HepG2 (cell line): Measurements from ENCODE around the gene GATA5. TPM values are rescaled to one million over a fixed set of nuclear protein-coding genes. Genes with fewer than 3 reads are reported as not detected.

Experiments used
- ATAC-seq: fragments of 200-7000 bp; cut with Tn5 transposase; 3 replicates; pipeline ENCODE4 v1.9.1; 2020; ENCODE audit warnings: mild to moderate bottlenecking, moderate library complexity
- BruUV-seq: library from RNA; stranded (reverse); fragments of 400-500 nt; replicated peaks from 2 replicates; lab custom pipeline; 2021; lab: Mats Ljungman, UMichigan
- CTCF ChIA-PET: fragments of 300-600 bp; formaldehyde crosslinking; extraction: SDS; loops from one replicate; lab custom pipeline; 2021; ENCODE audit warnings: low total read pairs, inconsistent platforms, low intra/inter-chr PET ratio; lab: Yijun Ruan, JAX
- POLR2A ChIA-PET: fragments of 350-600 bp; sonication (Branson Sonifier 250); formaldehyde crosslinking; loops from one replicate; lab custom pipeline; 2020; ENCODE audit warnings: antibody characterized with exemption, inconsistent platforms; lab: Yijun Ruan, JAX
- DNase-seq: peaks from one replicate; pipeline ENCODE4 v3.0.0-alpha.2; 2015; ENCODE audit warnings: low spot score
- FAIRE-seq: peaks from 3 replicates; lab custom pipeline; 2011; peaks lifted over from hg19 to GRCh38; lab: Jason Lieb, UNC
- H2AFZ ChIP-seq: one replicate; pipeline ENCODE4 v1.6.1; 2011; ENCODE audit warnings: low read length, inconsistent platforms
- H3K27ac ChIP-seq: fragments of 300-600 bp; 3 replicates; pipeline ENCODE4 v1.8.0; 2011; ENCODE audit warnings: mixed run types, mild to moderate bottlenecking, mixed read lengths, low read length, inconsistent platforms; ENCODE audit not compliant: insufficient read depth; ENCODE audit errors: extremely low read length
- H3K27me3 ChIP-seq, 2 experiments: fragments of 200-600 bp in 1 of 2; 2 replicates in 1 of 2; 3 replicates in 1 of 2; pipeline versions ENCODE4 v1.6.0 to v1.8.0; 2011; ENCODE audit warnings: low read length in 2 of 2, mild to moderate bottlenecking in 2 of 2, moderate library complexity in 2 of 2, inconsistent platforms in 1 of 2; ENCODE audit not compliant: insufficient read depth in 2 of 2, control insufficient read depth in 1 of 2
- H3K36me3 ChIP-seq, 2 experiments: fragments of 200-600 bp in 1 of 2; replicated peaks in 1 of 2; 2 replicates in 1 of 2; 3 replicates in 1 of 2; pipeline versions ENCODE4 v1.5.1 to v1.8.0; 2011; ENCODE audit warnings: low read length in 2 of 2, inconsistent platforms in 1 of 2; ENCODE audit not compliant: insufficient read depth in 2 of 2, control insufficient read depth in 1 of 2
- H3K4me1 ChIP-seq: 2 replicates; pipeline ENCODE4 v1.5.1; 2012; ENCODE audit warnings: low read length, inconsistent platforms; ENCODE audit not compliant: insufficient read depth
- H3K4me2 ChIP-seq: 2 replicates; pipeline ENCODE4 v1.6.0; 2011; ENCODE audit warnings: low read depth, low read length, inconsistent platforms
- H3K4me3 ChIP-seq, 3 experiments: fragments of 200-600 bp in 1 of 3; sonication (generic), shearing (Covaris generic) in 1 of 3; replicated peaks in 1 of 3; 2 replicates each; pipeline ENCODE4 v1.5.1; 2011 to 2016; ENCODE audit warnings: low read length in 3 of 3, inconsistent platforms in 2 of 3, low read depth in 2 of 3, mild to moderate bottlenecking in 2 of 3, control low read depth in 1 of 3, mixed read lengths in 1 of 3; ENCODE audit not compliant: insufficient read depth in 1 of 3
- H3K79me2 ChIP-seq: one replicate; pipeline ENCODE4 v1.6.1; 2011; ENCODE audit warnings: low read length, inconsistent platforms; ENCODE audit not compliant: insufficient read depth
- H3K9ac ChIP-seq: 2 replicates; pipeline ENCODE4 v1.6.0; 2011; ENCODE audit warnings: mild to moderate bottlenecking, low read depth, low read length, inconsistent platforms; ENCODE audit not compliant: insufficient read depth
- H3K9me3 ChIP-seq: 2 replicates; pipeline ENCODE4 v1.5.1; 2012; ENCODE audit warnings: mild to moderate bottlenecking, low read length
- H4K20me1 ChIP-seq: 2 replicates; pipeline ENCODE4 v1.6.0; 2011; ENCODE audit warnings: inconsistent platforms, mild to moderate bottlenecking, low read length, moderate library complexity; ENCODE audit not compliant: insufficient read depth
- ATRX ChIP-seq: sonication (generic); formaldehyde crosslinking; IDR thresholded peaks from 2 replicates; pipeline ENCODE4 v1.4.0; 2020; ENCODE audit warnings: missing genetic modification reagents, borderline replicate concordance
- DPF2 ChIP-seq: sonication (generic); formaldehyde crosslinking; IDR thresholded peaks from 2 replicates; pipeline ENCODE4 v1.4.0; 2020; ENCODE audit warnings: mild to moderate bottlenecking, low read depth, missing genetic modification reagents, borderline replicate concordance
- EED ChIP-seq: sonication (generic); formaldehyde crosslinking; IDR thresholded peaks from 2 replicates; pipeline ENCODE4 v1.5.0; 2020; ENCODE audit warnings: mild to moderate bottlenecking, missing genetic modification reagents
- NCOR1 ChIP-seq: fragments of 200-600 bp; sonication (generic); IDR thresholded peaks from 2 replicates; pipeline ENCODE4 v1.7.0; 2017; ENCODE audit warnings: antibody characterized with exemption, low read length, borderline replicate concordance
- NFKB2 ChIP-seq: sonication (generic); formaldehyde crosslinking; IDR thresholded peaks from 2 replicates; pipeline ENCODE4 v1.4.0; 2020; ENCODE audit warnings: missing genetic modification reagents, borderline replicate concordance
- NONO ChIP-seq, 2 experiments: fragments of 450-650 bp in 1 of 2; sonication (generic) in 1 of 2; formaldehyde crosslinking in 1 of 2; IDR thresholded peaks in 1 of 2; conservative IDR thresholded peaks in 1 of 2; 2 replicates each; pipeline versions ENCODE4 v1.6.1 to v1.8.0; 2017 to 2022; ENCODE audit warnings: mild to moderate bottlenecking in 1 of 2, missing genetic modification reagents in 1 of 2, moderate library complexity in 1 of 2
- ZMYM3 ChIP-seq: sonication (generic); formaldehyde crosslinking; IDR thresholded peaks from 2 replicates; pipeline ENCODE4 v1.5.1; 2020; ENCODE audit warnings: mild to moderate bottlenecking, missing genetic modification reagents
- ZNF235 ChIP-seq: sonication (generic); formaldehyde crosslinking; IDR thresholded peaks from 2 replicates; pipeline ENCODE4 v1.8.1; 2023; ENCODE audit warnings: mild to moderate bottlenecking, missing genetic modification reagents, borderline replicate concordance
- ZNF570 ChIP-seq: sonication (generic); formaldehyde crosslinking; IDR thresholded peaks from 2 replicates; pipeline ENCODE4 v1.4.0; 2020; ENCODE audit warnings: mild to moderate bottlenecking, missing genetic modification reagents, borderline replicate concordance
- ZNF607 ChIP-seq: sonication (generic); formaldehyde crosslinking; IDR thresholded peaks from 2 replicates; pipeline ENCODE4 v1.5.1; 2020; ENCODE audit warnings: missing genetic modification reagents, mild to moderate bottlenecking, borderline replicate concordance
- ZNF629 ChIP-seq: sonication (generic); formaldehyde crosslinking; conservative IDR thresholded peaks from 2 replicates; pipeline ENCODE4 v1.5.0; 2020; ENCODE audit warnings: missing genetic modification reagents
- ZNF777 ChIP-seq: sonication (generic); formaldehyde crosslinking; IDR thresholded peaks from 2 replicates; pipeline ENCODE4 v1.4.0; 2020; ENCODE audit warnings: missing genetic modification reagents
- WGBS: methylation state at CpG from one replicate; pipeline ENCODE4 v1.1.6; 2017; ENCODE audit warnings: low lambda C conversion rate; 5-methylcytosine and 5-hydroxymethylcytosine counted together
- in situ Hi-C: cut with HindIII; loops from 2 replicates; pipeline ENCODE4 v1.10.0; 2017; ENCODE audit warnings: low pct_unique_long_range_greater_than_20kb; ENCODE audit not compliant: extremely low pct_ligation_motif_present
- intact Hi-C: fragments of 100-400 bp; cut with micrococcal nuclease; formaldehyde crosslinking; loops from one replicate; pipeline ENCODE4 v1.10.0; 2022; ENCODE audit not compliant: unreplicated experiment
- polyA plus RNA-seq, 8 experiments: library from polyadenylated mRNA; depleted of rRNA in 3 of 8; stranded (reverse) in 7 of 8; unstranded in 1 of 8; fragments of >200 nt; fragmentation: Illumina TruSeq in 4 of 8; extraction: Trizol in 4 of 8; gene quantifications; 2 replicates each; pipeline versions ENCODE4 v1.2.1 to v1.2.3, GENCODE V29; 2011 to 2016; ENCODE audit warnings: low read depth in 4 of 8, missing spikeins in 1 of 8, mixed read lengths in 1 of 8; ENCODE audit not compliant: insufficient read depth in 1 of 8
- total RNA-seq, 5 experiments: library from RNA; depleted of rRNA; stranded (reverse); fragments of >200 nt; fragmentation: Illumina TruSeq; extraction: Trizol; gene quantifications; 2 replicates each; pipeline ENCODE4 v1.2.3, GENCODE V29; 2016; ENCODE audit warnings: low read depth in 1 of 5
- TF ChIP-seq, protein P1 (sequence below): sonication (generic); formaldehyde crosslinking; IDR thresholded peaks from 2 replicates; pipeline ENCODE4 v1.8.1; 2023; ENCODE audit warnings: mild to moderate bottlenecking, inconsistent platforms, moderate library complexity, missing genetic modification reagents, borderline replicate concordance

The GATA5 gene
- total and polyA plus RNA-seq, 2 of the 13 experiments (the other 11 are each of a cell fraction or from before 2014, with no cell fraction given): 0.12 to 0.20 TPM

DNA sequence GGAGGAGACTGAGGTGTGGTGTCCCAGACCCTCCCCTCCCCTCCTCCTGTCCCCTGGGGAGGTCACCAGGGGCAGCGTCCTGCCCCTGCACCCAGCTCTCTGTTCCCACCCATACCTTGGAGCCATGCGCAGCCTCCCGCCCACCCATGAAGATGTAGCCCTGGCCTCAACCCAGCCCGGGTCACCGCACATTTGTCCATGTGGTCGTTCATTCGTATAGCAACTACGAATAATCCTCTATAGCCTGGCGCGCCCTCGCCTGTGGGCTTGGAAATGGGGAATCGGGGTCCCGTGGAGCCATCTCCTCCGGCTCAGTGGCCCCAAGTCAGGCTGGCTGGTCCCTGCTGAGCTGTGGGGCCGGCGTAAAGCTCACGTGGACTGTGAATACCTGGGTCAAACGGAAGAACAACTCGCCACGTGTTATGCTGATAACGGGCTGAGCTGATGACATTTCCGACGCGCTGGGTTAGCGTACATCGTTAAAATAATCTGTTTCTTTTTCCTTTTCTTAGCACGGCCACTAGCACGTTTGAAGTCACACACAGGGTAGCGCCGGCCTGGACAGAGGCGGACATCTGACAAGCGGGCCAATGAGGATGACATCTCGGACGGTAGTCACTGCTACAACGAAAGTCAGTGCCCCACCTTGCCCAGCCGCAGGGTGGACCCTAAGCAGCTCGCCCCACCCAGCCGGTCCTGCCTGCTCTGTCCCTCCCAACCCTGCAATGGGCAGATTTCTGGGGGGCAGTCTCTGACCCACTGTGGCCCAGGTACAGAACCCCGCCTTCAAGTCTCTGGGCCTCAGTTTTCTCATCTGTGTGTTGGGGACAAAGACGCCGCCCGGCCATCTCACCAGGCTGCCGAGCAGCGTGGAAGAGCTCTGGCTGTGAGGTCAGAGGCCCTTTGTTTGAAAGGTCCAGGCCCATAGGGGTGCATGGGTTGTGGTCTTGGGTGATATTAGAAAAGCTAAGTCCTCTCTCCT, 28.6 kb downstream of the GATA5 start:
- CTCF ChIA-PET: no interaction called here
- WGBS: 67% methylated on average over 44 of the region's 44 CpGs
- Histone ChIP-seq H4K20me1 (no peaks in the 10 kb centered on the region; the same call in 1 of the 2 replicates), H3K4me3 (no peak overlapping the region), H3K4me2 (no peak overlapping the region), H2AFZ (no peak overlapping the region), H3K79me2 (no peaks in the 10 kb centered on the region), H3K36me3 (no peaks in the 10 kb centered on the region), H3K27me3 (peaks cover 29 to 73% of the 10 kb centered on the region in 2 experiments; a peak in 4 of 5 replicates), H3K9me3 (no peaks in the 10 kb centered on the region), H3K9ac (no peak overlapping the region), H3K27ac (no peak overlapping the region), H3K4me1 (no peaks in the 10 kb centered on the region)
- BruUV-seq: no TSS peak
- POLR2A ChIA-PET: no interaction called here
- DNase-seq (no peak), FAIRE-seq (no peak), ATAC-seq (no peak)
- no peak for TF ChIP-seq NFKB2 (CRISPR knock-in tag)
- TF ChIP-seq ATRX: no peak
- peak; percentile 79 for TF ChIP-seq ZNF629 (CRISPR knock-in tag)
- TF ChIP-seq EED (CRISPR knock-in tag): no peak
- TF ChIP-seq, protein P1, sequence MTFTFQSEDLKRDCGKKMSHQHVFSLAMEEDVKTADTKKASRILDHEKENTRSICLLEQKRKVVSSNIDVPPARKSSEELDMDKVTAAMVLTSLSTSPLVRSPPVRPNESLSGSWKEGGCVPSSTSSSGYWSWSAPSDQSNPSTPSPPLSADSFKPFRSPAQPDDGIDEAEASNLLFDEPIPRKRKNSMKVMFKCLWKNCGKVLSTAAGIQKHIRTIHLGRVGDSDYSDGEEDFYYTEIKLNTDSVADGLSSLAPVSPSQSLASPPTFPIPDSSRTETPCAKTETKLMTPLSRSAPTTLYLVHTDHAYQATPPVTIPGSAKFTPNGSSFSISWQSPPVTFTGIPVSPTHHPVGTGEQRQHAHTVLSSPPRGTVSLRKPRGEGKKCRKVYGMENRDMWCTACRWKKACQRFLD: no peak
- TF ChIP-seq ZNF235 (CRISPR knock-in tag): no peak
- TF ChIP-seq DPF2: no peak
- TF ChIP-seq NONO (IDR thresholded peaks at IDR 0.05): no peak
- TF ChIP-seq NONO (CRISPR knock-in tag; conservative IDR thresholded peaks at IDR 0.05): no peak
- TF ChIP-seq ZNF607: no peak
- TF ChIP-seq NCOR1: no peak
- TF ChIP-seq ZNF570 (CRISPR knock-in tag): no peak
- 0 out of 2 replicates have a peak, but pooled peaks have one; percentile 33 for TF ChIP-seq ZMYM3 (CRISPR knock-in tag)
- TF ChIP-seq ZNF777 (CRISPR knock-in tag): no peak
- intact Hi-C loops (no loop called here), in situ Hi-C loops (no loop called here)
